Stimulated activated CD8-positive, alpha-beta memory T cell treated with anti-CD3 and anti-CD28 coated beads, Interleukin-7, amount 100 ng/mL, for 24 hours (primary cell): ENCODE results near the gene ZNF609.

ENCODE experiments used
- DNase-seq: peaks from one replicate; pipeline ENCODE4 v3.0.0-alpha.2; 2020; ENCODE audit warnings: low read depth

Gene ZNF609

GRCh38 chr15:64460206-64460723 is at the start of gene ZNF609:
TSS of gene ZNF609 (plus strand) at chr15:64460578. CDS start at chr15:64499420, 38,842 bp downstream.
- peak; percentile 87 for DNase-seq

GRCh38 chr15:64412216-64412615 is 48.2 kb upstream of the ZNF609 start:
- no peak for DNase-seq

GRCh38 chr15:64422697-64423096 is 37.7 kb upstream of the ZNF609 start:
- DNase-seq: no peak

GRCh38 chr15:64423970-64424369 is 36.4 kb upstream of the ZNF609 start:
- DNase-seq: no peak

GRCh38 chr15:64425221-64425620 is 35.2 kb upstream of the ZNF609 start:
- DNase-seq: no peak

- DNase-seq: no peak
Observed at GRCh38 chr15:64426845-64427465, 33.4 kb upstream of the ZNF609 start.

- no peak for DNase-seq
Observed at GRCh38 chr15:64429448-64429847, 30.9 kb upstream of the ZNF609 start.

GRCh38 chr15:64430000-64430735 is 30.2 kb upstream of the ZNF609 start:
- DNase-seq: no peak

- DNase-seq: no peak
Observed at GRCh38 chr15:64437982-64438381, 22.4 kb upstream of the ZNF609 start.

GRCh38 chr15:64438653-64439447 is 21.5 kb upstream of the ZNF609 start:
- DNase-seq: no peak

- DNase-seq: no peak
Observed at GRCh38 chr15:64441852-64442251, 18.5 kb upstream of the ZNF609 start.

- DNase-seq: no peak
Observed at GRCh38 chr15:64443016-64443415, 17.4 kb upstream of the ZNF609 start.

- no peak for DNase-seq
Observed at GRCh38 chr15:64443747-64444621, 16.4 kb upstream of the ZNF609 start.

- DNase-seq: no peak
Observed at GRCh38 chr15:64444836-64445235, 15.5 kb upstream of the ZNF609 start.

- no peak for DNase-seq
Observed at GRCh38 chr15:64447536-64448315, 12.7 kb upstream of the ZNF609 start.

- no peak for DNase-seq
Observed at GRCh38 chr15:64452988-64453688, 7.2 kb upstream of the ZNF609 start.

- no peak for DNase-seq
Observed at GRCh38 chr15:64453689-64454037, 6.7 kb upstream of the ZNF609 start.

- DNase-seq: no peak
Observed at GRCh38 chr15:64454282-64454681, 6.1 kb upstream of the ZNF609 start.

GRCh38 chr15:64455961-64456371 is 4.4 kb upstream of the ZNF609 start:
- DNase-seq: no peak

GRCh38 chr15:64456634-64457108 is 3.7 kb upstream of the ZNF609 start:
- no peak for DNase-seq
